ENCODE data around the gene FOLR2. TPM values are rescaled to one million over a fixed set of nuclear protein-coding genes. Genes with fewer than 3 reads are reported as not detected.

The FOLR2 gene
- polyA plus RNA-seq, 1 donor (not counting 4 experiments of a cell fraction or from before 2014, with no cell fraction given), result not detected

- Histone ChIP-seq H3K4me1 (ENCODE audit: control insufficient read depth, extremely low read depth, insufficient read depth, low read length) (peaks cover 29% of the 10 kb centered on the region), H3K27me3 (ENCODE audit: control insufficient read depth, extremely low read depth, insufficient read depth, low read length) (no peaks in the 10 kb centered on the region), H3K9me3 (ENCODE audit: control insufficient read depth, low read depth, low read length) (no peaks in the 10 kb centered on the region), H3K4me2 (ENCODE audit: control insufficient read depth, extremely low read depth, insufficient read depth, low read depth, low read length) (no peak overlapping the region), H3K4me3 (ENCODE audit: control insufficient read depth in 2 of 3, extremely low read depth in 1 of 3, insufficient read depth in 2 of 3, low read depth in 1 of 3, low read length in 3 of 3) (no peak overlapping the region), H3K79me2 (ENCODE audit: control insufficient read depth, insufficient read depth, low read length) (no peaks in the 10 kb centered on the region), H2AFZ (ENCODE audit: control insufficient read depth, low read length) (no peak overlapping the region), H3K36me3 (ENCODE audit: control insufficient read depth in 2 of 2, extremely low read depth in 1 of 2, insufficient read depth in 2 of 2, low read length in 2 of 2) (no peaks in the 10 kb centered on the region), H3K9ac (ENCODE audit: control insufficient read depth, extremely low read depth, insufficient read depth, low read length) (no peak overlapping the region), H4K20me1 (ENCODE audit: control insufficient read depth, extremely low read depth, insufficient read depth, low read length) (no peaks in the 10 kb centered on the region), H3K27ac (ENCODE audit: control insufficient read depth, insufficient read depth, low read length) (no peak overlapping the region), H3K9me1 (ENCODE audit: control insufficient read depth, extremely low read depth, insufficient read depth, low read length) (no peaks in the 10 kb centered on the region)
- FAIRE-seq, result no peak
- no peak for TF ChIP-seq EZH2 (IDR thresholded peaks at IDR 0.05; ENCODE audit: low read length)
- no peak for TF ChIP-seq CTCF (optimal IDR thresholded peaks at IDR 0.05 in 1 of 3, IDR thresholded peaks at IDR 0.05 in 1 of 3, conservative IDR thresholded peaks at IDR 0.05 in 1 of 3; ENCODE audit: extremely low read depth in 1 of 3, insufficient read depth in 2 of 3, low read length in 3 of 3)
- no peak for DNase-seq (ENCODE audit: low read depth, low spot score)
- dilution Hi-C loops (cut with MboI; ENCODE audit: extremely low pct_ligation_motif_present, low sequenced_read_pairs), result no loop called here
These were observed 43.3 kb upstream of the FOLR2 start for GRCh38 chr11:72173291-72173690.

GRCh38 chr11:72174302-72175070 is 42.1 kb upstream of the FOLR2 start:
- Histone ChIP-seq H4K20me1 (ENCODE audit: control insufficient read depth, extremely low read depth, insufficient read depth, low read length) (no peaks in the 10 kb centered on the region), H3K27me3 (ENCODE audit: control insufficient read depth, extremely low read depth, insufficient read depth, low read length) (no peaks in the 10 kb centered on the region), H3K27ac (ENCODE audit: control insufficient read depth, insufficient read depth, low read length) (no peak overlapping the region), H3K79me2 (ENCODE audit: control insufficient read depth, insufficient read depth, low read length) (no peaks in the 10 kb centered on the region), H3K4me3 (ENCODE audit: control insufficient read depth in 2 of 3, extremely low read depth in 1 of 3, insufficient read depth in 2 of 3, low read depth in 1 of 3, low read length in 3 of 3) (no peak overlapping the region), H2AFZ (ENCODE audit: control insufficient read depth, low read length) (peak overlapping the region; percentile 53), H3K36me3 (ENCODE audit: control insufficient read depth in 2 of 2, extremely low read depth in 1 of 2, insufficient read depth in 2 of 2, low read length in 2 of 2) (no peaks in the 10 kb centered on the region), H3K4me2 (ENCODE audit: control insufficient read depth, extremely low read depth, insufficient read depth, low read depth, low read length) (peak overlapping the region; percentile 45), H3K9me1 (ENCODE audit: control insufficient read depth, extremely low read depth, insufficient read depth, low read length) (no peaks in the 10 kb centered on the region), H3K9ac (ENCODE audit: control insufficient read depth, extremely low read depth, insufficient read depth, low read length) (no peak overlapping the region), H3K9me3 (ENCODE audit: control insufficient read depth, low read depth, low read length) (no peaks in the 10 kb centered on the region), H3K4me1 (ENCODE audit: control insufficient read depth, extremely low read depth, insufficient read depth, low read length) (peaks cover 24% of the 10 kb centered on the region)
- no peak for TF ChIP-seq EZH2 (IDR thresholded peaks at IDR 0.05; ENCODE audit: low read length)
- no peak for TF ChIP-seq CTCF (optimal IDR thresholded peaks at IDR 0.05 in 1 of 3, IDR thresholded peaks at IDR 0.05 in 1 of 3, conservative IDR thresholded peaks at IDR 0.05 in 1 of 3; ENCODE audit: extremely low read depth in 1 of 3, insufficient read depth in 2 of 3, low read length in 3 of 3)
- FAIRE-seq, result peak; percentile 80
- dilution Hi-C loops (cut with MboI; ENCODE audit: extremely low pct_ligation_motif_present, low sequenced_read_pairs), result no loop called here
- no peak for DNase-seq (ENCODE audit: low read depth, low spot score)

All from keratinocyte (primary cell).